ENCODE data around the gene SORCS2. TPM values are rescaled to one million over a fixed set of nuclear protein-coding genes. Genes with fewer than 3 reads are reported as not detected.

SORCS2 gene
- total RNA-seq, 2 experiments from 2014 or later, result not detected

DNA sequence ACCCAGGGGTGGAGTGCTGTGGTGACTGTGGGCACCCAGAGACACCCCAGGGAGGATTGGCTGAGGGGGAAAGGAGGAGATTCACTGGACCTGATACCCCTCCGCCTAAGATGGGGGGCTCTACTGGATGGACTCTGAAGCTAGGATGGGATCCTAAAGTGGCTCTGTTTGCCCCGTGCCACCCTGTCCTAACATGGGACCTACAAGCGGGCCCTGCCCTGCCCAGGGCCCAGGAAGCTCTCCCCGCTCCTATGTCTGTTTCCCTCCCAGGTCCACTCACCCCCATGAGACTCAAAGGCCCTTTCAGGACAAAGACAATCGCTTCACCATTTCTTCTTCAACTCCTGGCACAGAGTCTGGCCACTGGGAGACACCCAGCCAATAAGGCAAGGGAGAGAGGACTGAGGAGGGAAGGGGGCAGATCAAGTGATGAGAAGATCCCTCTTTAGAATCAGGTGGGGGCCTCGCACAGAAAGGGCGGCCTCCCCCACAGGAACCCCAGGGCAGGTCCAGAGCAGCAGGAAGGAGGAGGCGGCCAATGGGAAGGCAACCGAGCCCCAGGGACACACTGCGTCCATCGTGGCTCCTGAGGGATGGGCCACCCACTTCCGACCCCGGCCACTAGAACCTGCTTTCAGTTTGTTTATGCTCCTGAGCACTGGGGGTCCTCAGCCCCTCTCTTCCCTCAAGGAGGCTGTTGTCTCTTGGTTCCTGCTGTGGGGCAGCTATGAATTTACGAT is 592.0 kb downstream of the SORCS2 start:
- no peak overlapping the region for H3K4me3 Mint-ChIP-seq
- peaks cover 21% of the 10 kb centered on the region for H3K4me1 Mint-ChIP-seq
- H3K27me3 Mint-ChIP-seq, result no peaks in the 10 kb centered on the region
- DNase-seq, result no peak
- H3K36me3 Mint-ChIP-seq, result peaks cover 11% of the 10 kb centered on the region
- no peak overlapping the region for H3K27ac Mint-ChIP-seq
- no peaks in the 10 kb centered on the region for H3K9me3 Mint-ChIP-seq

DNA sequence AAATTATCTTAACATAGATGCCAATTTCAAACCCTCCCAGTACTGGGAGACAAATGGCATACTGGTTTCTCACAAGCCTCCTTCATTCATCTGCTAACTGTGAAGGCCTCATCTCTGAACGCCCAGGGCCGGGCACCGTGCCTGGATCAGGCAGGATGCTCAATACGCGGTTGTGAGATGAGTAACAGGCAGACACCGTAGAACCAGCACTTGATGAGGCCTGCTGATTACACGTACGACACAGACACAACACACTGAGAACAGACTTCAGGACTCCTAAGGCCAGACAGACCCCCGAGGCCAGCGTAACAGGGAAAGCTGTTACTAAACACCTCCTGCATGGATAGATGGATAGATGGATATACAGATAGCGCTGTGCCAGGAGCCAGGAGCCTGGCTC is 592.7 kb downstream of the SORCS2 start:
- Mint-ChIP-seq H3K4me1 (peaks cover 17% of the 10 kb centered on the region), H3K9me3 (no peaks in the 10 kb centered on the region), H3K36me3 (peaks cover 13% of the 10 kb centered on the region), H3K4me3 (no peak overlapping the region), H3K27me3 (no peaks in the 10 kb centered on the region), H3K27ac (no peak overlapping the region)
- no peak for DNase-seq

- H3K4me1 Mint-ChIP-seq, result peaks cover 10% of the 10 kb centered on the region
- no peak for DNase-seq
- H3K36me3 Mint-ChIP-seq, result peaks cover 7% of the 10 kb centered on the region
- no peaks in the 10 kb centered on the region for H3K27me3 Mint-ChIP-seq
- no peak overlapping the region for H3K27ac Mint-ChIP-seq
- no peaks in the 10 kb centered on the region for H3K9me3 Mint-ChIP-seq
- no peak overlapping the region for H3K4me3 Mint-ChIP-seq
These were observed 593.7 kb downstream of the SORCS2 start for GRCh38 chr4:7786040-7786439.

DNA sequence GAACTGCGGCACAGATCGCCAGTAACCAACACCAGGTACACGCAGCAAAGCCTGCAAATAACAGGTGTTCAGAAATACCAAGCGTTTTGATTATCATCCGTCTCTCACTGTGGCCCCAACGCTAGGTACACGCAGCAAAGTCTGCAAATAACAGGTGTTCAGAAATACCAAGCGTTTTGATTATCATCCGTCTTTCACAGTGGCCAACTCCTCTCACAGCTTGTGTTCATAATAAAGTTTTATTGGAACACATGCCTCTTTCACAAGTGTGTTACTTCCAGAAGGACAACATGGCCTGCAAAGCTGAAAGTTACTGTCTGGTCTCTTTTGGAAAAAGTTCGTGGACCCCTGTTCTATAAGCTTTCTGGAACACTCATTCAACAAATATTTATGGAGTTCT is 594.2 kb downstream of the SORCS2 start:
- no peak overlapping the region for H3K4me3 Mint-ChIP-seq
- no peaks in the 10 kb centered on the region for H3K27me3 Mint-ChIP-seq
- no peak for DNase-seq
- no peak overlapping the region for H3K27ac Mint-ChIP-seq
- H3K9me3 Mint-ChIP-seq, result no peaks in the 10 kb centered on the region
- H3K4me1 Mint-ChIP-seq, result peaks cover 6% of the 10 kb centered on the region
- H3K36me3 Mint-ChIP-seq, result peaks cover 3% of the 10 kb centered on the region

DNA sequence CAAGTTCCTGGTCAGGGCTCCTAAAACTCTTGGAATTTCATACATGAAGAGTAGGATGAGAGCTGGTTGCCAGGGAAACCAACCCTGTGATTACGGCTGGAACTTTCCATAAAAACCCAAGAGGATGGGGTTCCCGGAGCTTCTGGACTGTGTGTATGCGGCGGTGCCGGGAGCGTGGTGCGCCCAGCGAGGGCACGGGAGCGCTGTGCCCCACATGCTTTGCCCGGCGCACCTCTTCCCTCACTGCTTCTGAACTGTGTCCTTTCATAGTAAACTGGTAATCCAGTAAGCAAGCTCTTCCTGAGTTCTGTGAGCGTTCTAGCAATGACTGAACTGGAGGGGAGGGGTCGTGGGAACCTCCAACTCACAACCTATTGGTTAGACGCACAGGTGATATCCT is 594.7 kb downstream of the SORCS2 start:
- H3K4me1 Mint-ChIP-seq, result peaks cover 3% of the 10 kb centered on the region
- H3K36me3 Mint-ChIP-seq, result peaks cover 2% of the 10 kb centered on the region
- no peaks in the 10 kb centered on the region for H3K27me3 Mint-ChIP-seq
- H3K9me3 Mint-ChIP-seq, result no peaks in the 10 kb centered on the region
- H3K4me3 Mint-ChIP-seq, result no peak overlapping the region
- no peak for DNase-seq
- no peak overlapping the region for H3K27ac Mint-ChIP-seq

GRCh38 chr4:7787681-7788141 is 595.4 kb downstream of the SORCS2 start:
- H3K4me3 Mint-ChIP-seq, result no peak overlapping the region
- no peaks in the 10 kb centered on the region for H3K27me3 Mint-ChIP-seq
- no peak for DNase-seq
- H3K36me3 Mint-ChIP-seq, result peaks cover 2% of the 10 kb centered on the region
- no peak overlapping the region for H3K27ac Mint-ChIP-seq
- H3K4me1 Mint-ChIP-seq, result peaks cover under 1% of the 10 kb centered on the region
- no peaks in the 10 kb centered on the region for H3K9me3 Mint-ChIP-seq

- Mint-ChIP-seq H3K9me3 (no peaks in the 10 kb centered on the region), H3K4me3 (no peak overlapping the region), H3K4me1 (no peaks in the 10 kb centered on the region), H3K27me3 (no peaks in the 10 kb centered on the region), H3K27ac (no peak overlapping the region), H3K36me3 (peaks cover 2% of the 10 kb centered on the region)
- no peak for DNase-seq
These were observed 595.9 kb downstream of the SORCS2 start for GRCh38 chr4:7788193-7788592.

DNA sequence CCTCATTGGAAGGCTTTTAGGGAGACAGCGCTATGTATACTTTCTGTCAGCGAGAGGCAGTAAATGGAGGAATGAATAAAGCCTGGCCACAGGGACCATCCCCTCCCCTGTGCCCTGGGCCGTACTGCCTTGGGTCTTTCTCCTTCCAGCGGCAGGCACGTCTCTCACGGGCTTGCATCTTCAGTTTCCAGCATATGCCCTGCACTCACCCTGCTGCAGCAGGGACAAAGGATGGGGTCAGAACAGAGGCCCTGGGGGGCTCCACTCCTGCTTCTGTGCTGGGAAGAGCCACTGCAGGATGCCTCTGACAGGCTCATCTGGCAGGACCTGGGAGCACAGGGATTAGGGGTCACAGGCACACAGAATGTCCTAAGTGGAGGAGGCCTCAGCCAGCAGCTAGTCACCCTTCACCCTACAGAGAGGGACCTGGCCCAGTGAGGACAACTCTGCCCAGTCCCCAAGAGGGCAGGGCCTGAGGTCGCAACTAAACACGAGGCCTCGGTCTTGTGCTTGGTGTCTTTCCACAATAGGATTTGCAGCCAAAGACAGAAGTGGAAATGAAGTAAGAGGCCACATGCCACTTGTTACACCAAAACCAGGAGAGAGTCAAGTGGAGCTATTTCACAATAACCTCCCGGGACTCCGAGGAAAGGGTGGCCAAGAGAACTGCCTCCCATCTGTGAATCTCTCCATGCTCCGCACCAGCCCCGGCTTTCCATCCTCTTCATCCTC is 596.5 kb downstream of the SORCS2 start:
- no peaks in the 10 kb centered on the region for H3K9me3 Mint-ChIP-seq
- no peak for DNase-seq
- H3K4me3 Mint-ChIP-seq, result no peak overlapping the region
- no peaks in the 10 kb centered on the region for H3K27me3 Mint-ChIP-seq
- H3K27ac Mint-ChIP-seq, result no peak overlapping the region
- H3K36me3 Mint-ChIP-seq, result peaks cover 2% of the 10 kb centered on the region
- H3K4me1 Mint-ChIP-seq, result no peaks in the 10 kb centered on the region

DNA sequence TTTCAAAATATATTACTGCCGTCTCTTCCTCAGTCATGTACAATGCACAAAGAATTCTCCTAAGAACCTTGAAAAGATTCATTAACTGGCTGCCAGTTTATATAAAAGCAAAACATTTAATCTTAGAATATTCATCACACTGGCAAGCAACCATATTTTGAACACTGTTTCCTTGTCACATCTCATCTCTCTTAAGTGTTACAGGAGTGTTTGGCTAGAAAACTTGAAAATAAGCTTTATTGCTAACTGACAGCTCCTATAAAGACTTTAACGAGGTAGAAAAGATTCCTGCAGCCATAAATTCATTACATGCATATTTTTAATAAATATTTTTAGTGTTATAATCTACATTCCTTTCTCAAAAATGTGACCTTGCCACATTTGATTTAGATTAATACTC is 597.7 kb downstream of the SORCS2 start:
- Mint-ChIP-seq H3K4me1 (no peaks in the 10 kb centered on the region), H3K36me3 (peaks cover 2% of the 10 kb centered on the region), H3K27me3 (no peaks in the 10 kb centered on the region), H3K27ac (no peak overlapping the region), H3K9me3 (no peaks in the 10 kb centered on the region), H3K4me3 (no peak overlapping the region)
- DNase-seq, result no peak

- Mint-ChIP-seq H3K4me1 (no peaks in the 10 kb centered on the region), H3K27me3 (no peaks in the 10 kb centered on the region), H3K9me3 (no peaks in the 10 kb centered on the region), H3K4me3 (no peak overlapping the region), H3K27ac (no peak overlapping the region), H3K36me3 (peaks cover 2% of the 10 kb centered on the region)
- DNase-seq, result no peak
These were observed 598.7 kb downstream of the SORCS2 start for GRCh38 chr4:7790999-7791398.

Other genes starting within 250 kb of the SORCS2 start
- 10 to 100 TPM; 10.3 to 11.2 TPM for gene TADA2B, start 149.2 kb upstream of the SORCS2 start, total RNA-seq
- gene GRPEL1, start 124.5 kb upstream of the SORCS2 start, total RNA-seq, result 100 to 1,000 TPM in 1 of 2 experiments, 10 to 100 TPM in 1; 96.6 to 109 TPM
- gene PSAPL1, start 242.4 kb downstream of the SORCS2 start, total RNA-seq, result not detected

Data from activated naive CD8-positive, alpha-beta T cell treated with anti-CD3 and anti-CD28 coated beads for 36 hours (primary cell).